K562 (cell line): ENCODE measurements around the gene SCTR. TPM values are rescaled to one million over a fixed set of nuclear protein-coding genes. Genes with fewer than 3 reads are reported as not detected.

ENCODE experiments used
- ARNT ChIP-seq, 2 experiments: fragments of 450-650 bp; IDR thresholded peaks; 2 replicates each; pipeline ENCODE4 v1.6.1; 2016; ENCODE audit warnings: mild to moderate bottlenecking in 1 of 2
- BCL6 ChIP-seq: fragments of 250-450 bp; sonication (Bioruptor Pico); IDR thresholded peaks from 2 replicates; pipeline ENCODE4 v1.4.0; 2020
- BDP1 ChIP-seq: IDR thresholded peaks from 3 replicates; pipeline ENCODE4 v1.6.1; 2011; ENCODE audit not compliant: insufficient read length, insufficient read depth
- CEBPZ ChIP-seq: fragments of 150-350 bp; IDR thresholded peaks from 2 replicates; pipeline ENCODE4 v1.6.1; 2014; ENCODE audit warnings: low read depth, mild to moderate bottlenecking, low read length, borderline replicate concordance
- CREBBP ChIP-seq: IDR thresholded peaks from one replicate; pipeline ENCODE4 v1.6.1; 2012; ENCODE audit warnings: low read depth, mild to moderate bottlenecking, control low read depth, inconsistent platforms, low read length
- DACH1 ChIP-seq: fragments of 450-650 bp; IDR thresholded peaks from 2 replicates; pipeline ENCODE4 v1.6.1; 2018; ENCODE audit not compliant: partially characterized antibody
- DLX4 ChIP-seq: fragments of 250-450 bp; sonication (Bioruptor Pico); IDR thresholded peaks from 2 replicates; pipeline ENCODE4 v1.6.1; 2021; ENCODE audit warnings: mild to moderate bottlenecking
- ERF ChIP-seq: fragments of 450-650 bp; formaldehyde crosslinking; IDR thresholded peaks from 2 replicates; pipeline ENCODE4 v1.4.0; 2020; ENCODE audit warnings: mild to moderate bottlenecking, mixed read lengths
- FUS ChIP-seq: fragments of 200-400 bp; formaldehyde crosslinking; optimal IDR thresholded peaks from 2 replicates; pipeline ENCODE3; 2017; ENCODE audit warnings: low read depth, low read length
- IFI16 ChIP-seq: fragments of 250-450 bp; sonication (Bioruptor Pico); IDR thresholded peaks from 2 replicates; pipeline ENCODE4 v2.1.2; 2022; ENCODE audit warnings: mild to moderate bottlenecking, inconsistent platforms
- MAFK ChIP-seq: IDR thresholded peaks from 2 replicates; pipeline ENCODE4 v1.6.1; 2011; ENCODE audit warnings: low read length, improper control_type of control experiment
- MTA3 ChIP-seq: fragments of 450-650 bp; formaldehyde crosslinking; IDR thresholded peaks from 2 replicates; pipeline ENCODE4 v1.6.1; 2017; ENCODE audit warnings: mild to moderate bottlenecking, borderline replicate concordance
- PHTF2 ChIP-seq: fragments of 250-450 bp; sonication (Bioruptor Pico); IDR thresholded peaks from 2 replicates; pipeline ENCODE4 v1.5.0; 2021; ENCODE audit warnings: mild to moderate bottlenecking
- PPARD ChIP-seq: fragments of 250-450 bp; sonication (Bioruptor Pico); IDR thresholded peaks from 2 replicates; pipeline ENCODE4 v1.8.0; 2022; ENCODE audit warnings: inconsistent platforms, mild to moderate bottlenecking, moderate library complexity
- RBM34 ChIP-seq: fragments of 200-400 bp; formaldehyde crosslinking; IDR thresholded peaks from 2 replicates; pipeline ENCODE4 v1.6.1; 2018; ENCODE audit warnings: low read length, borderline replicate concordance; ENCODE audit not compliant: insufficient read depth
- TCF7 ChIP-seq: sonication (generic); IDR thresholded peaks from 2 replicates; pipeline ENCODE4 v1.6.1; 2016; ENCODE audit warnings: antibody characterized with exemption, borderline replicate concordance
- TFE3 ChIP-seq: fragments of 450-650 bp; formaldehyde crosslinking; IDR thresholded peaks from 2 replicates; pipeline ENCODE4 v1.4.0; 2020; ENCODE audit warnings: mild to moderate bottlenecking, mixed read lengths
- ZBTB11 ChIP-seq, 3 experiments: fragments of 200-800 bp in 1 of 3; fragments of 250-450 bp in 1 of 3; fragments of 450-650 bp in 1 of 3; sonication (Bioruptor Pico) in 1 of 3; sonication (Bioruptor generic) in 1 of 3; formaldehyde crosslinking in 1 of 3; IDR thresholded peaks; 2 replicates each; pipeline versions ENCODE4 v1.6.1 to v1.8.0; 2016 to 2022; ENCODE audit warnings: mild to moderate bottlenecking in 2 of 3, missing genetic modification characterization in 2 of 3, missing compliant biosample characterization in 1 of 3, moderate library complexity in 1 of 3
- ZNF274 ChIP-seq: IDR thresholded peaks from 2 replicates; pipeline ENCODE4 v1.6.1; 2011; ENCODE audit warnings: low read depth, mild to moderate bottlenecking, low read length, moderate library complexity, borderline replicate concordance
- polyA plus RNA-seq, 8 experiments: library from polyadenylated mRNA; depleted of rRNA in 4 of 8; stranded (reverse) in 5 of 8; unstranded in 3 of 8; fragments of >200 nt; fragmentation: Nextera tagmentation in 2 of 8; fragmentation: Illumina TruSeq in 1 of 8; extraction: Ambion mirVana in 2 of 8; extraction: Trizol in 1 of 8; gene quantifications; 2 replicates each; pipeline versions ENCODE4 v1.2.1 to v1.2.3, GENCODE V29; 2011 to 2014; ENCODE audit warnings: inconsistent platforms in 1 of 8, missing spikeins in 1 of 8
- total RNA-seq, 7 experiments: library from RNA; depleted of rRNA in 6 of 7; stranded (reverse); fragments of >200 nt in 6 of 7; fragmentation: Illumina TruSeq in 2 of 7; extraction: Trizol in 2 of 7; gene quantifications; 2 replicates each; pipeline versions ENCODE4 v1.2.1 to v1.2.3, GENCODE V29; 2011 to 2021; ENCODE audit warnings: low replicate concordance in 1 of 7

SCTR gene
- total and polyA plus RNA-seq, 9 of the 15 experiments (the other 6 are each of a cell fraction or from before 2014, with no cell fraction given): not detected

- no peak for TF ChIP-seq PHTF2 (CRISPR knock-in tag)
- TF ChIP-seq FUS: no peak
- no peak for TF ChIP-seq RBM34
- no peak for TF ChIP-seq ZBTB11 (CRISPR knock-in tag; IDR thresholded peaks at IDR 0.05)
- no peak for TF ChIP-seq DLX4 (CRISPR knock-in tag)
- no peak for TF ChIP-seq CREBBP
- no peak for TF ChIP-seq PPARD
- TF ChIP-seq TFE3 (CRISPR knock-in tag): no peak
- TF ChIP-seq ZNF274: no peak
- TF ChIP-seq DACH1: no peak
- no peak for TF ChIP-seq CEBPZ
- peak; percentile 60; the same call in 1 of the 2 replicates for TF ChIP-seq MTA3
- TF ChIP-seq MAFK: peak; percentile 96
- TF ChIP-seq TCF7: no peak
- TF ChIP-seq IFI16 (CRISPR knock-in tag): no peak
- TF ChIP-seq ERF (CRISPR knock-in tag): no peak
- no peak for TF ChIP-seq BCL6
- 0 out of 4 replicates have a peak, but pooled peaks of 1 of the 2 experiments have one; percentile 30 for TF ChIP-seq ARNT (IDR thresholded peaks at IDR 0.05)
- TF ChIP-seq BDP1: no peak
Observed at GRCh38 chr2:119431155-119431975, 92.9 kb downstream of the SCTR start, which contains the start of gene TMEM37 (continued).
